K562 (cell line): ENCODE results near the gene URM1. TPM values are rescaled to one million over a fixed set of nuclear protein-coding genes. Genes with fewer than 3 reads are reported as not detected.

Experiments
- AFF4 ChIP-seq: sonication (generic); formaldehyde crosslinking; IDR thresholded peaks from 2 replicates; pipeline ENCODE4 v1.8.0; 2023; ENCODE audit warnings: mild to moderate bottlenecking, missing genetic modification reagents
- CREBBP ChIP-seq: IDR thresholded peaks from one replicate; pipeline ENCODE4 v1.6.1; 2012; ENCODE audit warnings: low read depth, mild to moderate bottlenecking, control low read depth, inconsistent platforms, low read length
- E2F5 ChIP-seq: sonication (generic); formaldehyde crosslinking; IDR thresholded peaks from 2 replicates; pipeline ENCODE4 v1.8.0; 2022; ENCODE audit warnings: mild to moderate bottlenecking, missing genetic modification reagents
- ETV5 ChIP-seq: sonication (generic); formaldehyde crosslinking; IDR thresholded peaks from 2 replicates; pipeline ENCODE4 v1.4.0; 2020; ENCODE audit warnings: low read depth, mild to moderate bottlenecking, missing genetic modification reagents
- FOXJ2 ChIP-seq: fragments of 200-800 bp; sonication (Bioruptor generic); IDR thresholded peaks from 2 replicates; pipeline ENCODE4 v1.6.1; 2016; ENCODE audit warnings: missing genetic modification characterization, missing compliant biosample characterization
- GATAD2A ChIP-seq: fragments of 450-650 bp; IDR thresholded peaks from 2 replicates; pipeline ENCODE4 v1.6.1; 2017
- RBM34 ChIP-seq: fragments of 200-400 bp; formaldehyde crosslinking; IDR thresholded peaks from 2 replicates; pipeline ENCODE4 v1.6.1; 2018; ENCODE audit warnings: low read length, borderline replicate concordance; ENCODE audit not compliant: insufficient read depth
- RHOXF2B ChIP-seq: fragments of 250-450 bp; sonication (Bioruptor Pico); conservative IDR thresholded peaks from 2 replicates; pipeline ENCODE4 v1.5.1; 2021
- SAFB ChIP-seq: fragments of 200-400 bp; formaldehyde crosslinking; IDR thresholded peaks from 2 replicates; pipeline ENCODE4 v1.6.1; 2017; ENCODE audit warnings: low read depth, low read length, borderline replicate concordance
- STAT5B ChIP-seq: fragments of 250-450 bp; sonication (Bioruptor Pico); IDR thresholded peaks from 2 replicates; pipeline ENCODE4 v1.8.0; 2021; ENCODE audit warnings: mild to moderate bottlenecking, inconsistent platforms
- ZFP30 ChIP-seq: fragments of 250-450 bp; sonication (Bioruptor Pico); IDR thresholded peaks from 2 replicates; pipeline ENCODE4 v1.8.0; 2022; ENCODE audit warnings: moderate library complexity, mild to moderate bottlenecking, inconsistent platforms, borderline replicate concordance
- ZNF407 ChIP-seq: fragments of 450-650 bp; IDR thresholded peaks from 2 replicates; pipeline ENCODE4 v1.6.1; 2016; ENCODE audit warnings: low read depth
- ZNF830 ChIP-seq: fragments of 250-450 bp; sonication (Bioruptor Pico); IDR thresholded peaks from 2 replicates; pipeline ENCODE4 v1.5.0; 2021; ENCODE audit warnings: mild to moderate bottlenecking
- polyA plus RNA-seq, 8 experiments: library from polyadenylated mRNA; depleted of rRNA in 4 of 8; stranded (reverse) in 5 of 8; unstranded in 3 of 8; fragments of >200 nt; fragmentation: Nextera tagmentation in 2 of 8; fragmentation: Illumina TruSeq in 1 of 8; extraction: Ambion mirVana in 2 of 8; extraction: Trizol in 1 of 8; gene quantifications; 2 replicates each; pipeline versions ENCODE4 v1.2.1 to v1.2.3, GENCODE V29; 2011 to 2014; ENCODE audit warnings: inconsistent platforms in 1 of 8, missing spikeins in 1 of 8
- total RNA-seq, 7 experiments: library from RNA; depleted of rRNA in 6 of 7; stranded (reverse); fragments of >200 nt in 6 of 7; fragmentation: Illumina TruSeq in 2 of 7; extraction: Trizol in 2 of 7; gene quantifications; 2 replicates each; pipeline versions ENCODE4 v1.2.1 to v1.2.3, GENCODE V29; 2011 to 2021; ENCODE audit warnings: low replicate concordance in 1 of 7
- TF ChIP-seq, protein P1 (sequence below): IDR thresholded peaks from 2 replicates; pipeline ENCODE4 v1.6.1; 2011; ENCODE audit not compliant: insufficient read length; ENCODE audit errors: extremely low read depth

Gene URM1
- total and polyA plus RNA-seq, 9 of the 15 experiments (the other 6 are each of a cell fraction or from before 2014, with no cell fraction given) = 10.1 to 88.9 (median 53.3) TPM

DNA sequence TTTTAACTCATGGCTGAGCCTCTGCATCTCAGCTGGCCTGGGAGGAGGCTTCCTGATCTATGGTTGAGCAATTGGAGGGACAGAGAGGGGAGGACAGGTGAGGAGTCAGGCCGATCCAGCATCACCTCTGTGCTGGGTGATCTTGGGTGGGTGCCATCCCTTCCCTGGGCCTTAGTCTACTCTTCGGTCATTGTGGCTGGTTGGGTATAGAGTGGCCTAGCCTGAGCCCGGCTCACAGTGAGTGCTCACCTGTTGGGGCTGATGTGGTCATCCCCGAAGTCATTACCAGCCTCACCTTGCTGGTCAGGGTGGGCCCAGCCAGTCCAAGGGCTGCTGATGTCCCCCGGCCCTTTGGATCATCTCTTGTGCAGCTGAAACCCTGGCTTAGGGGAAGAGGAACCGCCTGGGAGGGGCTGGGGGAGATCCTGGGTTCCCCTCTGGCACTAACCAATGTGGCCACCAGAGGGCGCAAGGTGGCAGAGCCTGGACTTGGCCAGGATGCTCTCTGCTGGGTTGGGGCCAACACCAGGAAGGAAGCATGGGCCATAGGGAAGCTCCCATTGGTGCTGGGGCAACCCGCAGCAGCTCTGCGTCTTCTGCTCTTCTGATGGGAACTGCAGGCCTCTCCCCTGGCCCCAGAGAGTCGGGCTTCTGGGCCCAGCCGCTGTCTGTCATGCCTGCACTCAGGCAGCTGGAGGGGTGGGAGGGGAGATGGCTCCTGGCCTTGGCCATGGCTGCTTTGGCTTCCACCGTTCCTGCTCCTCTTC lies 67.4 kb downstream of the URM1 start (continued):
- TF ChIP-seq RBM34 = no peak
- TF ChIP-seq RHOXF2B (CRISPR knock-in tag) = no peak
- TF ChIP-seq GATAD2A = no peak
- TF ChIP-seq ZNF407 = no peak
- TF ChIP-seq FOXJ2 = no peak
- TF ChIP-seq CREBBP = no peak
- TF ChIP-seq E2F5 = no peak
- no peak for TF ChIP-seq ZFP30 (CRISPR knock-in tag)
- no peak for TF ChIP-seq AFF4 (CRISPR knock-in tag)
- TF ChIP-seq, protein P1, sequence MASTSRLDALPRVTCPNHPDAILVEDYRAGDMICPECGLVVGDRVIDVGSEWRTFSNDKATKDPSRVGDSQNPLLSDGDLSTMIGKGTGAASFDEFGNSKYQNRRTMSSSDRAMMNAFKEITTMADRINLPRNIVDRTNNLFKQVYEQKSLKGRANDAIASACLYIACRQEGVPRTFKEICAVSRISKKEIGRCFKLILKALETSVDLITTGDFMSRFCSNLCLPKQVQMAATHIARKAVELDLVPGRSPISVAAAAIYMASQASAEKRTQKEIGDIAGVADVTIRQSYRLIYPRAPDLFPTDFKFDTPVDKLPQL = no peak
- 0 out of 2 replicates have a peak, but pooled peaks have one; percentile 37 for TF ChIP-seq ETV5 (CRISPR knock-in tag)
- no peak for TF ChIP-seq SAFB
- TF ChIP-seq ZNF830 (CRISPR knock-in tag) = no peak
- TF ChIP-seq STAT5B (CRISPR knock-in tag) = no peak
